Left lobe of liver (tissue), 2 donors: ENCODE data around the gene TNFRSF14. TPM values are rescaled to one million over a fixed set of nuclear protein-coding genes. Genes with fewer than 3 reads are reported as not detected.

Experiments used
- ATAC-seq: fragments of 200-7000 bp; cut with Tn5 transposase; one replicate; pipeline ENCODE4 v1.9.1; 2020; ENCODE audit warnings: mild to moderate bottlenecking, moderate library complexity
- DNase-seq: peaks from one replicate; pipeline ENCODE4 v3.0.0-alpha.2; 2020; ENCODE audit warnings: low spot score
- total RNA-seq: library from RNA; stranded (reverse); gene quantifications from one replicate; pipeline ENCODE4 v1.2.1, GENCODE V29; 2021
- donor health status: DM: no; HTN: no; CAD: no; lungs with moderate emphysema.
- donor health status: DM: no; HTN: yes; CAD: no.

Gene TNFRSF14
- total RNA-seq, 1 donor from 2014 or later, result 48.7 TPM

GRCh38 chr1:2586154-2587070, 30.2 kb downstream of the TNFRSF14 start, which contains the start of gene PRXL2B:
Gene PRXL2B (plus strand): TSS chr1:2586777. CDS start chr1:2586886, 109 bp downstream.
- peak; percentile 87 for ATAC-seq
- DNase-seq, result peak; percentile 99

- no peak for ATAC-seq
- DNase-seq, result no peak
Measured at GRCh38 chr1:2587071-2587859, 31.1 kb downstream of the TNFRSF14 start.

- no peak for DNase-seq
- ATAC-seq, result no peak
Measured at GRCh38 chr1:2587860-2588571, 31.8 kb downstream of the TNFRSF14 start.

GRCh38 chr1:2588661-2589430, 32.7 kb downstream of the TNFRSF14 start:
- ATAC-seq (no peak), DNase-seq (no peak)

GRCh38 chr1:2589431-2590232, 33.5 kb downstream of the TNFRSF14 start:
- DNase-seq (no peak), ATAC-seq (no peak)

- DNase-seq, result no peak
- ATAC-seq, result no peak
Measured at GRCh38 chr1:2590233-2591141, 34.3 kb downstream of the TNFRSF14 start.

GRCh38 chr1:2591233-2591580, 35.0 kb downstream of the TNFRSF14 start:
- no peak for ATAC-seq
- no peak for DNase-seq

GRCh38 chr1:2591581-2592261, 35.5 kb downstream of the TNFRSF14 start:
- DNase-seq (no peak), ATAC-seq (no peak)

- DNase-seq, result no peak
- ATAC-seq, result no peak
Measured at GRCh38 chr1:2592672-2593071, 36.5 kb downstream of the TNFRSF14 start.

GRCh38 chr1:2593251-2593878, 37.2 kb downstream of the TNFRSF14 start:
- ATAC-seq, result no peak
- no peak for DNase-seq

- ATAC-seq (peak; percentile 32), DNase-seq (no peak)
Measured at GRCh38 chr1:2594001-2594640, 38.0 kb downstream of the TNFRSF14 start.

- ATAC-seq (no peak), DNase-seq (no peak)
Measured at GRCh38 chr1:2594641-2595131, 38.5 kb downstream of the TNFRSF14 start.

GRCh38 chr1:2595261-2595811, 39.2 kb downstream of the TNFRSF14 start:
- no peak for DNase-seq
- ATAC-seq, result no peak

GRCh38 chr1:2595812-2596529, 39.8 kb downstream of the TNFRSF14 start:
- no peak for DNase-seq
- no peak for ATAC-seq

- ATAC-seq (no peak), DNase-seq (no peak)
Measured at GRCh38 chr1:2596530-2597333, 40.6 kb downstream of the TNFRSF14 start.
